ENCODE data around the gene FBP1. TPM values are rescaled to one million over a fixed set of nuclear protein-coding genes. Genes with fewer than 3 reads are reported as not detected.
A peak's percentile ranks its signal among the peaks of the same experiment; 100 is the strongest.

FBP1 gene
- total and polyA plus RNA-seq, 7 experiments from 2014 or later: 0.15 to 26.1 (median 10.8) TPM

DNA sequence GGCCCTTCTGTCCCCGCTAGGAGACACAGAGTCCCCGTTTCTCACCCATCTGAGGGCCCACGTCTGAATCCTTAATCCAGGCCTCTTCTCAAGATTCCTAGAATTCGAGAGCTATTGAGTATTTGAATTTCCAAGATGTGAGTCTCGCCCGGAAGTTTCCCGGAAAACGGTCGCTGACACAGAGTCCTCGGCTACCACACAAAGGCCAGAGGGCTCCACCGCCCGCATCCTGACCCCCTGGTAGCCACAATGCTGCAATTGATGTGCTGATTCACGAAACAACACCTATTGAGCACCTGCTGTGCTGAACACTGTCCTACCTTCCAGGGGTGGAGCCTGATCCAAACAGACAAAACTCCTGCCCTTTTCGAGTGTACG lies 670 bp upstream of the FBP1 start:
- no peaks in the 10 kb centered on the region for H3K27me3 ChIP-seq (ENCODE audit: control insufficient read depth in 2 of 2, insufficient read depth in 2 of 2, low read length in 2 of 2)
- H3K4me3 Mint-ChIP-seq: peak overlapping the region; percentile 87 to 98 (median 96)
- H3K36me3 ChIP-seq (ENCODE audit: control insufficient read depth in 2 of 3, insufficient read depth in 3 of 3, low read length in 3 of 3): no peaks in the 10 kb centered on the region
- H3K27ac ChIP-seq (ENCODE audit: low read depth, low read length): peak overlapping the region; percentile 59
- H3K36me3 Mint-ChIP-seq: peaks cover 0 to 2% (median 0%) of the 10 kb centered on the region in 5 donors
- no peaks in the 10 kb centered on the region for H3K4me1 ChIP-seq (ENCODE audit: control insufficient read depth in 2 of 2, insufficient read depth in 2 of 2, low read length in 2 of 2)
- H3K9me3 Mint-ChIP-seq: no peaks in the 10 kb centered on the region
- intact Hi-C loops (cut with micrococcal nuclease): loop anchor here in 1 of 2 donors (1.0 kb wide), 2 partner anchors 16 to 29 kb away; no protein-coding TSS in a partner anchor
- H3K27me3 Mint-ChIP-seq: peaks cover 0 to 44% (median 0%) of the 10 kb centered on the region in 5 donors
- H3K9me3 ChIP-seq (ENCODE audit: control insufficient read depth in 2 of 3, low read length in 3 of 3): no peaks in the 10 kb centered on the region
- peak overlapping the region; percentile 69 for H3K4me3 ChIP-seq (ENCODE audit: low read length)
- ChIA-PET CTCF (interaction anchor here (0.5 to 1.3 kb wide), 3 partner anchors 11 to 490 kb away, joined by 3 read pairs; no protein-coding TSS in a partner anchor), POLR2A (interaction anchor here (1.2 to 1.5 kb wide), 2 partner anchors 9 to 17 kb away, joined by 5 read pairs; no protein-coding TSS in a partner anchor)
- H3K27ac Mint-ChIP-seq: peak overlapping the region in 8 of 9 donors; percentile 66 to 95 (median 92)
- ATAC-seq (no peak), DNase-seq (no peak)
- peaks cover 13 to 27% (median 17%) of the 10 kb centered on the region in 7 donors for H3K4me1 Mint-ChIP-seq

DNA sequence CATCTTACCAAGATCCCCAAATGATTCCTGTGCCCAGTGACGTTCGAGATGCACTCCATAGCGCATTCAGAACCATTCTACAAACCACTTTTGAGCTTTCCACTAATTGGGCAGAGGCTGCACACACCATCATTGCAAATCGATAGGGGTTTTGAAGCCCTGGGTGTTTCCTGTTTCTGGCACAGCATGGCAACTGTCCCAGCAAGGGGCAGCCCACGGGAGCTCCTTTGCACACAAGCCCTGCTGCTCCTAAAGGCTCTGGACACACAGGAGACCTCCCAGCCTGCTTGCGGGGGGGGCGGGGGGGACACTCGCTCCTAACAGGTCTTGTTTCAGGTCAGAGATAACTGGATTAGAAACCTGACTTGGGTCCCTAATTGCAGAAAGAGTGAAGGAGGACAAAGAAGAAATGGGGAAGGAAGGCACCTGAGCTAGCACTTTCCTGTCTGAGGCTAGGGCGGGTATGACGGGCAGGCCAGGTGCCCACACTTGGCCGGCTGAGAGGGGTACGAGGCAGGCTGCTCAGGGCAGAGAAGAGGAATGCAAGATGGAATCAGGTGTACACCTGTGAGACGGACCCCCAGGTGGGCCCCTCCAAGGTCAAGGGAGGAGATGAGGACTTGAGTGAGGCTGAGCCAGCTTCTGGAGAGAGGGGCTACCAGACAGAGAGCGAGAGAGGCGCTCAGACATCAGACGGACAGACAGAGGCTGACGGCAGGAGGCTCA lies 820 bp downstream of the FBP1 start:
- Histone ChIP-seq H3K27ac (ENCODE audit: low read depth, low read length) (no peak overlapping the region), H3K27me3 (ENCODE audit: control insufficient read depth in 2 of 2, insufficient read depth in 2 of 2, low read length in 2 of 2) (no peaks in the 10 kb centered on the region), H3K36me3 (ENCODE audit: control insufficient read depth in 2 of 3, insufficient read depth in 3 of 3, low read length in 3 of 3) (no peaks in the 10 kb centered on the region), H3K4me3 (ENCODE audit: low read length) (peak overlapping the region; percentile 69), H3K4me1 (ENCODE audit: control insufficient read depth in 2 of 2, insufficient read depth in 2 of 2, low read length in 2 of 2) (no peaks in the 10 kb centered on the region), H3K9me3 (ENCODE audit: control insufficient read depth in 2 of 3, low read length in 3 of 3) (no peaks in the 10 kb centered on the region)
- peak overlapping the region; percentile 87 to 98 (median 96) for H3K4me3 Mint-ChIP-seq
- ChIA-PET POLR2A (interaction anchor here (1.5 kb wide), 1 partner anchor 18 kb away, joined by 5 read pairs; no protein-coding TSS in a partner anchor), CTCF (interaction anchor here (0.5 to 1.3 kb wide), 2 partner anchors 10 to 87 kb away, joined by 3 read pairs; no protein-coding TSS in a partner anchor)
- ATAC-seq (no peak), DNase-seq (peak in 1 of 9 donors; percentile 8)
- peaks cover 0 to 2% (median 0%) of the 10 kb centered on the region in 5 donors for H3K36me3 Mint-ChIP-seq
- peak overlapping the region; percentile 66 to 94 (median 83) for H3K27ac Mint-ChIP-seq
- H3K9me3 Mint-ChIP-seq: no peaks in the 10 kb centered on the region
- peaks cover 13 to 23% (median 17%) of the 10 kb centered on the region in 7 donors for H3K4me1 Mint-ChIP-seq
- H3K27me3 Mint-ChIP-seq: peaks cover 0 to 42% (median 0%) of the 10 kb centered on the region in 5 donors
- intact Hi-C loops (cut with micrococcal nuclease): loop anchor here in 1 of 2 donors (1.0 kb wide), 2 partner anchors 18 to 31 kb away; no protein-coding TSS in a partner anchor

- no peaks in the 10 kb centered on the region for H3K4me1 ChIP-seq (ENCODE audit: control insufficient read depth in 2 of 2, insufficient read depth in 2 of 2, low read length in 2 of 2)
- H3K4me3 ChIP-seq (ENCODE audit: low read length): no peak overlapping the region
- H3K9me3 ChIP-seq (ENCODE audit: control insufficient read depth in 2 of 3, low read length in 3 of 3): no peaks in the 10 kb centered on the region
- CTCF ChIA-PET: no interaction called here
- Mint-ChIP-seq H3K9me3 (peaks cover 0 to 2% (median 0%) of the 10 kb centered on the region in 11 donors), H3K4me3 (no peak overlapping the region), H3K36me3 (no peaks in the 10 kb centered on the region), H3K4me1 (peaks cover 0 to under 1% (median 0%) of the 10 kb centered on the region in 7 donors), H3K27ac (no peak overlapping the region), H3K27me3 (peaks cover 0 to 36% (median 0%) of the 10 kb centered on the region in 5 donors)
- ATAC-seq (no peak), DNase-seq (no peak)
- no peaks in the 10 kb centered on the region for H3K27me3 ChIP-seq (ENCODE audit: control insufficient read depth in 2 of 2, insufficient read depth in 2 of 2, low read length in 2 of 2)
- H3K36me3 ChIP-seq (ENCODE audit: control insufficient read depth in 2 of 3, insufficient read depth in 3 of 3, low read length in 3 of 3): no peaks in the 10 kb centered on the region
- POLR2A ChIA-PET: no interaction called here
- intact Hi-C loops (cut with micrococcal nuclease): no loop called here
- no peak overlapping the region for H3K27ac ChIP-seq (ENCODE audit: low read depth, low read length)
These were observed 6.6 kb downstream of the FBP1 start for GRCh38 chr9:94632737-94633136.

GRCh38 chr9:94631599-94631998 lies 7.7 kb downstream of the FBP1 start:
- Mint-ChIP-seq H3K4me1 (no peaks in the 10 kb centered on the region), H3K27me3 (peaks cover 0 to 28% (median 0%) of the 10 kb centered on the region in 5 donors), H3K36me3 (no peaks in the 10 kb centered on the region), H3K4me3 (no peak overlapping the region), H3K9me3 (peaks cover 0 to 2% (median 0%) of the 10 kb centered on the region in 11 donors), H3K27ac (no peak overlapping the region)
- intact Hi-C loops (cut with micrococcal nuclease): no loop called here
- POLR2A ChIA-PET: no interaction called here
- no peaks in the 10 kb centered on the region for H3K4me1 ChIP-seq (ENCODE audit: control insufficient read depth in 2 of 2, insufficient read depth in 2 of 2, low read length in 2 of 2)
- no peak overlapping the region for H3K4me3 ChIP-seq (ENCODE audit: low read length)
- no peaks in the 10 kb centered on the region for H3K36me3 ChIP-seq (ENCODE audit: control insufficient read depth in 2 of 3, insufficient read depth in 3 of 3, low read length in 3 of 3)
- H3K27ac ChIP-seq (ENCODE audit: low read depth, low read length): no peak overlapping the region
- H3K9me3 ChIP-seq (ENCODE audit: control insufficient read depth in 2 of 3, low read length in 3 of 3): no peaks in the 10 kb centered on the region
- H3K27me3 ChIP-seq (ENCODE audit: control insufficient read depth in 2 of 2, insufficient read depth in 2 of 2, low read length in 2 of 2): no peaks in the 10 kb centered on the region
- CTCF ChIA-PET: no interaction called here
- DNase-seq: no peak
- ATAC-seq: no peak

- DNase-seq (no peak), ATAC-seq (no peak)
- Histone ChIP-seq H3K27me3 (ENCODE audit: control insufficient read depth in 2 of 2, insufficient read depth in 2 of 2, low read length in 2 of 2) (no peaks in the 10 kb centered on the region), H3K9me3 (ENCODE audit: control insufficient read depth in 2 of 3, low read length in 3 of 3) (no peaks in the 10 kb centered on the region), H3K4me1 (ENCODE audit: control insufficient read depth in 2 of 2, insufficient read depth in 2 of 2, low read length in 2 of 2) (no peaks in the 10 kb centered on the region), H3K36me3 (ENCODE audit: control insufficient read depth in 2 of 3, insufficient read depth in 3 of 3, low read length in 3 of 3) (no peaks in the 10 kb centered on the region), H3K4me3 (ENCODE audit: low read length) (no peak overlapping the region), H3K27ac (ENCODE audit: low read depth, low read length) (no peak overlapping the region)
- Mint-ChIP-seq H3K36me3 (no peaks in the 10 kb centered on the region), H3K27me3 (peaks cover 0 to 27% (median 0%) of the 10 kb centered on the region in 5 donors), H3K4me3 (no peak overlapping the region), H3K9me3 (peaks cover 0 to 2% (median 0%) of the 10 kb centered on the region in 11 donors), H3K4me1 (peaks cover 0 to 6% (median 0%) of the 10 kb centered on the region in 7 donors), H3K27ac (no peak overlapping the region)
- POLR2A ChIA-PET: no interaction called here
- intact Hi-C loops (cut with micrococcal nuclease): no loop called here
- CTCF ChIA-PET: no interaction called here
These were observed 8.5 kb downstream of the FBP1 start for GRCh38 chr9:94630833-94631232.

GRCh38 chr9:94630281-94630680 lies 9.0 kb downstream of the FBP1 start:
- no peak for DNase-seq
- Histone ChIP-seq H3K9me3 (ENCODE audit: control insufficient read depth in 2 of 3, low read length in 3 of 3) (no peaks in the 10 kb centered on the region), H3K4me3 (ENCODE audit: low read length) (no peak overlapping the region), H3K27ac (ENCODE audit: low read depth, low read length) (no peak overlapping the region), H3K27me3 (ENCODE audit: control insufficient read depth in 2 of 2, insufficient read depth in 2 of 2, low read length in 2 of 2) (no peaks in the 10 kb centered on the region), H3K36me3 (ENCODE audit: control insufficient read depth in 2 of 3, insufficient read depth in 3 of 3, low read length in 3 of 3) (no peaks in the 10 kb centered on the region), H3K4me1 (ENCODE audit: control insufficient read depth in 2 of 2, insufficient read depth in 2 of 2, low read length in 2 of 2) (no peaks in the 10 kb centered on the region)
- no peak for ATAC-seq
- Mint-ChIP-seq H3K4me3 (no peak overlapping the region), H3K9me3 (peaks cover 0 to 2% (median 0%) of the 10 kb centered on the region in 11 donors), H3K36me3 (no peaks in the 10 kb centered on the region), H3K27ac (no peak overlapping the region), H3K4me1 (peaks cover 0 to 7% (median 0%) of the 10 kb centered on the region in 7 donors), H3K27me3 (peaks cover 0 to 24% (median 0%) of the 10 kb centered on the region in 5 donors)
- CTCF ChIA-PET: no interaction called here
- intact Hi-C loops (cut with micrococcal nuclease): no loop called here
- POLR2A ChIA-PET: no interaction called here
